Neural cell (in vitro differentiated cells): ENCODE results near the gene NUDT12. TPM values are rescaled to one million over a fixed set of nuclear protein-coding genes. Genes with fewer than 3 reads are reported as not detected.

Source experiments
- H2AFZ ChIP-seq: fragments of 200-600, 300-800 bp; sonication (generic), shearing (Covaris generic); 2 replicates; pipeline ENCODE4 v1.6.0; 2014; ENCODE audit warnings: low read depth, mild to moderate bottlenecking, antibody characterized with exemption, low read length, moderate library complexity
- H3F3A ChIP-seq: fragments of 200-600 bp; shearing (Covaris generic); 2 replicates; pipeline ENCODE4 v1.6.1; 2016; ENCODE audit warnings: mild to moderate bottlenecking, moderate library complexity, mixed read lengths, antibody characterized with exemption, low read length; ENCODE audit not compliant: insufficient read depth, poor library complexity, severe bottlenecking
- H3K27ac ChIP-seq: fragments of 200-600, 300-800 bp; sonication (generic), shearing (Covaris generic); 2 replicates; pipeline ENCODE4 v1.5.1; 2014; ENCODE audit warnings: mild to moderate bottlenecking, low read length, moderate library complexity
- H3K27me3 ChIP-seq: fragments of 300-800, 200-600 bp; sonication (generic), shearing (Covaris generic); 2 replicates; pipeline ENCODE4 v1.6.0; 2014; ENCODE audit warnings: mild to moderate bottlenecking, low read depth, low read length, moderate library complexity; ENCODE audit not compliant: insufficient read depth
- H3K36me3 ChIP-seq: fragments of 300-800, 200-600 bp; sonication (generic), shearing (Covaris generic); 2 replicates; pipeline ENCODE4 v1.5.1; 2014; ENCODE audit warnings: mild to moderate bottlenecking, antibody characterized with exemption, low read length, moderate library complexity; ENCODE audit not compliant: insufficient read depth
- H3K4me2 ChIP-seq: fragments of 300-800, 200-600 bp; sonication (generic), shearing (Covaris generic); 2 replicates; pipeline ENCODE4 v1.6.0; 2014; ENCODE audit warnings: mild to moderate bottlenecking, low read length
- H3K4me3 ChIP-seq: fragments of 300-800, 200-600 bp; sonication (generic), shearing (Covaris generic); 2 replicates; pipeline ENCODE4 v1.5.1; 2014; ENCODE audit warnings: mild to moderate bottlenecking, low read length, moderate library complexity
- H3K79me2 ChIP-seq: fragments of 200-600 bp; shearing (Covaris generic); replicated peaks from 2 replicates; pipeline ENCODE4 v1.6.0; 2014; ENCODE audit warnings: mild to moderate bottlenecking, low read length, moderate library complexity; ENCODE audit not compliant: insufficient read depth
- H3K9ac ChIP-seq: fragments of 300-800, 200-600 bp; sonication (generic), shearing (Covaris generic); 2 replicates; pipeline ENCODE4 v1.6.1; 2016; ENCODE audit warnings: mild to moderate bottlenecking, low read length, mixed read lengths
- H3K9me2 ChIP-seq: fragments of 200-600 bp; shearing (Covaris generic); 2 replicates; pipeline ENCODE4 v1.6.1; 2016; ENCODE audit warnings: mild to moderate bottlenecking, low read length, mixed read lengths; ENCODE audit not compliant: insufficient read depth
- H3K9me3 ChIP-seq: fragments of 200-600, 300-800 bp; sonication (generic), shearing (Covaris generic); 2 replicates; pipeline ENCODE4 v1.6.1; 2016; ENCODE audit warnings: mild to moderate bottlenecking, mixed run types, low read length, moderate library complexity, mixed read lengths
- H4K20me1 ChIP-seq: fragments of 200-600 bp; shearing (Covaris generic); 2 replicates; pipeline ENCODE4 v1.6.1; 2016; ENCODE audit warnings: mild to moderate bottlenecking, mixed run types; ENCODE audit not compliant: insufficient read depth
- EP300 ChIP-seq: fragments of 450-650 bp; conservative IDR thresholded peaks from 2 replicates; pipeline ENCODE4 v1.6.1; 2014; ENCODE audit warnings: antibody characterized with exemption, mild to moderate bottlenecking, moderate library complexity; ENCODE audit not compliant: poor library complexity, severe bottlenecking
- EZH2 ChIP-seq: fragments of 200-600, 300-800 bp; shearing (Covaris generic), sonication (generic); IDR thresholded peaks from 2 replicates; pipeline ENCODE4 v1.6.1; 2014; ENCODE audit warnings: antibody characterized with exemption, low read length, borderline replicate concordance, mild to moderate bottlenecking; ENCODE audit not compliant: insufficient read depth, poor library complexity, severe bottlenecking
- MXI1 ChIP-seq: fragments of 450-650 bp; conservative IDR thresholded peaks from 2 replicates; pipeline ENCODE4 v1.6.1; 2014; ENCODE audit warnings: antibody characterized with exemption, mild to moderate bottlenecking; ENCODE audit not compliant: poor library complexity, severe bottlenecking
- POLR2AphosphoS5 ChIP-seq: IDR thresholded peaks from 2 replicates; pipeline ENCODE4 v1.6.1; 2012
- RAD21 ChIP-seq: fragments of 450-650 bp; conservative IDR thresholded peaks from 2 replicates; pipeline ENCODE4 v1.6.1; 2014; ENCODE audit warnings: antibody characterized with exemption, mild to moderate bottlenecking, moderate library complexity
- SMC3 ChIP-seq: fragments of 450-650 bp; conservative IDR thresholded peaks from 2 replicates; pipeline ENCODE4 v1.6.1; 2014; ENCODE audit warnings: antibody characterized with exemption, mild to moderate bottlenecking, moderate library complexity; ENCODE audit not compliant: poor library complexity
- TAF1 ChIP-seq: IDR thresholded peaks from 2 replicates; pipeline ENCODE4 v1.6.1; 2012; ENCODE audit warnings: low read depth
- polyA plus RNA-seq: library from polyadenylated mRNA; depleted of rRNA; stranded (reverse); fragments of >200 nt; gene quantifications from 2 replicates; pipeline ENCODE4 v1.2.3, GENCODE V29; 2014
- TF ChIP-seq, protein P1 (sequence below): IDR thresholded peaks from 2 replicates; pipeline ENCODE4 v1.6.1; 2012; ENCODE audit warnings: borderline replicate concordance
- TF ChIP-seq, protein P2 (sequence below): fragments of 450-650 bp; IDR thresholded peaks from 2 replicates; pipeline ENCODE4 v1.5.1; 2014; ENCODE audit warnings: antibody characterized with exemption, mild to moderate bottlenecking, moderate library complexity; ENCODE audit not compliant: poor library complexity, severe bottlenecking

The NUDT12 gene
- polyA plus RNA-seq, 1 donor from 2014 or later, result 22.8 TPM

DNA sequence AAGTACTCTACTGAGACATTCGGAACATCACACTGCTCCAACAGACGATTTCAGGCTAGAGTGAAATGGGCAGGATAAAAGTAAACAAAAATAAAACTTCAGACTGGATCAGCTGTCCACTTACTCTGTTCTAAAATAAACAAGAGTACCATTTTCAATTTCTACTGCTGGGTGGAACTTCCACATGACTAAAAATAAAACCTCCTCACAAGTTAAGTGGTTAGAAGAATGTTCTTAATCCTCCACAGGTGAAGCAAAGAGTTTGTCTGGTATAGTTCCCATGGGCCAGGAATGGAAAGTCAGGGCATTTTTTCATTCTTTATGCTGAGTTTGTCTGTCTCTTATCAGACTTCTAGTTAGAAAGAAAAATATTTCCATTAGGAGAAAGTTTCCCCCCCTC is 15.7 kb downstream of the NUDT12 start:
- no peak overlapping the region for H3K27ac ChIP-seq
- H3K79me2 ChIP-seq, result no peaks in the 10 kb centered on the region
- H3K9ac ChIP-seq, result no peak overlapping the region
- no peak for TF ChIP-seq TAF1
- no peak for TF ChIP-seq EP300
- no peak for TF ChIP-seq EZH2
- no peak for TF ChIP-seq POLR2AphosphoS5
- TF ChIP-seq SMC3, result no peak
- TF ChIP-seq MXI1, result no peak
- TF ChIP-seq, protein P1, sequence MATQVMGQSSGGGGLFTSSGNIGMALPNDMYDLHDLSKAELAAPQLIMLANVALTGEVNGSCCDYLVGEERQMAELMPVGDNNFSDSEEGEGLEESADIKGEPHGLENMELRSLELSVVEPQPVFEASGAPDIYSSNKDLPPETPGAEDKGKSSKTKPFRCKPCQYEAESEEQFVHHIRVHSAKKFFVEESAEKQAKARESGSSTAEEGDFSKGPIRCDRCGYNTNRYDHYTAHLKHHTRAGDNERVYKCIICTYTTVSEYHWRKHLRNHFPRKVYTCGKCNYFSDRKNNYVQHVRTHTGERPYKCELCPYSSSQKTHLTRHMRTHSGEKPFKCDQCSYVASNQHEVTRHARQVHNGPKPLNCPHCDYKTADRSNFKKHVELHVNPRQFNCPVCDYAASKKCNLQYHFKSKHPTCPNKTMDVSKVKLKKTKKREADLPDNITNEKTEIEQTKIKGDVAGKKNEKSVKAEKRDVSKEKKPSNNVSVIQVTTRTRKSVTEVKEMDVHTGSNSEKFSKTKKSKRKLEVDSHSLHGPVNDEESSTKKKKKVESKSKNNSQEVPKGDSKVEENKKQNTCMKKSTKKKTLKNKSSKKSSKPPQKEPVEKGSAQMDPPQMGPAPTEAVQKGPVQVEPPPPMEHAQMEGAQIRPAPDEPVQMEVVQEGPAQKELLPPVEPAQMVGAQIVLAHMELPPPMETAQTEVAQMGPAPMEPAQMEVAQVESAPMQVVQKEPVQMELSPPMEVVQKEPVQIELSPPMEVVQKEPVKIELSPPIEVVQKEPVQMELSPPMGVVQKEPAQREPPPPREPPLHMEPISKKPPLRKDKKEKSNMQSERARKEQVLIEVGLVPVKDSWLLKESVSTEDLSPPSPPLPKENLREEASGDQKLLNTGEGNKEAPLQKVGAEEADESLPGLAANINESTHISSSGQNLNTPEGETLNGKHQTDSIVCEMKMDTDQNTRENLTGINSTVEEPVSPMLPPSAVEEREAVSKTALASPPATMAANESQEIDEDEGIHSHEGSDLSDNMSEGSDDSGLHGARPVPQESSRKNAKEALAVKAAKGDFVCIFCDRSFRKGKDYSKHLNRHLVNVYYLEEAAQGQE, result no peak
- TF ChIP-seq, protein P2, sequence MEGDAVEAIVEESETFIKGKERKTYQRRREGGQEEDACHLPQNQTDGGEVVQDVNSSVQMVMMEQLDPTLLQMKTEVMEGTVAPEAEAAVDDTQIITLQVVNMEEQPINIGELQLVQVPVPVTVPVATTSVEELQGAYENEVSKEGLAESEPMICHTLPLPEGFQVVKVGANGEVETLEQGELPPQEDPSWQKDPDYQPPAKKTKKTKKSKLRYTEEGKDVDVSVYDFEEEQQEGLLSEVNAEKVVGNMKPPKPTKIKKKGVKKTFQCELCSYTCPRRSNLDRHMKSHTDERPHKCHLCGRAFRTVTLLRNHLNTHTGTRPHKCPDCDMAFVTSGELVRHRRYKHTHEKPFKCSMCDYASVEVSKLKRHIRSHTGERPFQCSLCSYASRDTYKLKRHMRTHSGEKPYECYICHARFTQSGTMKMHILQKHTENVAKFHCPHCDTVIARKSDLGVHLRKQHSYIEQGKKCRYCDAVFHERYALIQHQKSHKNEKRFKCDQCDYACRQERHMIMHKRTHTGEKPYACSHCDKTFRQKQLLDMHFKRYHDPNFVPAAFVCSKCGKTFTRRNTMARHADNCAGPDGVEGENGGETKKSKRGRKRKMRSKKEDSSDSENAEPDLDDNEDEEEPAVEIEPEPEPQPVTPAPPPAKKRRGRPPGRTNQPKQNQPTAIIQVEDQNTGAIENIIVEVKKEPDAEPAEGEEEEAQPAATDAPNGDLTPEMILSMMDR, result no peak
- TF ChIP-seq RAD21, result no peak
- H3K9me2 ChIP-seq, result no peaks in the 10 kb centered on the region
- no peak overlapping the region for H3K4me2 ChIP-seq
- no peaks in the 10 kb centered on the region for H4K20me1 ChIP-seq
- no peak overlapping the region for H3K4me3 ChIP-seq
- H2AFZ ChIP-seq, result no peak overlapping the region
- no peaks in the 10 kb centered on the region for H3K27me3 ChIP-seq
- H3K36me3 ChIP-seq, result peaks cover under 1% of the 10 kb centered on the region
- H3K9me3 ChIP-seq, result no peaks in the 10 kb centered on the region
- H3F3A ChIP-seq, result no peaks in the 10 kb centered on the region

DNA sequence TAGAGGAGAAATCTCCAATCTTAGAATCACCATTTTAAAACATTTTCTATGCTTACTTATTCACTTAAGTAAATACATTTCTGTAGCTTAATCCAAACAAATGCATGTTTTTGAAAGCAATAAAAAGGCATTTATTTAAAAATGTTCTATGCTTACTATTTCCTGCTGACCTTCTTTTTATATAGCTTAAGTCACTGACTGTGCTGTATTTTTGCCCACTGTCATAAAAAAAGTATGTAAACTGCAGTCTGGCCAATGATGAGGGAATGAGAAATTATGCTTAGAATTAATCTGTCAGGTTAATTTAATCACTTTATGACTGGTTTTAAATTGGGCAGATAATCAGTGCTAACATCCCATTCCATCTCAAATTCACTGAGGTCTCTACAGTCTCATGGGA is 20.1 kb downstream of the NUDT12 start:
- H3K9ac ChIP-seq, result no peak overlapping the region
- H3F3A ChIP-seq, result no peaks in the 10 kb centered on the region
- H3K36me3 ChIP-seq, result no peaks in the 10 kb centered on the region
- H3K27ac ChIP-seq, result no peak overlapping the region
- H3K27me3 ChIP-seq, result no peaks in the 10 kb centered on the region
- H2AFZ ChIP-seq, result no peak overlapping the region
- no peaks in the 10 kb centered on the region for H3K79me2 ChIP-seq
- H4K20me1 ChIP-seq, result no peaks in the 10 kb centered on the region
- H3K9me3 ChIP-seq, result no peaks in the 10 kb centered on the region
- TF ChIP-seq, protein P2, result no peak
- TF ChIP-seq TAF1 (no peak), EP300 (no peak), EZH2 (no peak), MXI1 (no peak), POLR2AphosphoS5 (no peak), SMC3 (no peak), RAD21 (no peak)
- TF ChIP-seq, protein P1, result no peak
- H3K9me2 ChIP-seq, result no peaks in the 10 kb centered on the region
- no peak overlapping the region for H3K4me2 ChIP-seq
- no peak overlapping the region for H3K4me3 ChIP-seq
